Measurements from ENCODE around the gene FKBP8.

Gene FKBP8

DNA sequence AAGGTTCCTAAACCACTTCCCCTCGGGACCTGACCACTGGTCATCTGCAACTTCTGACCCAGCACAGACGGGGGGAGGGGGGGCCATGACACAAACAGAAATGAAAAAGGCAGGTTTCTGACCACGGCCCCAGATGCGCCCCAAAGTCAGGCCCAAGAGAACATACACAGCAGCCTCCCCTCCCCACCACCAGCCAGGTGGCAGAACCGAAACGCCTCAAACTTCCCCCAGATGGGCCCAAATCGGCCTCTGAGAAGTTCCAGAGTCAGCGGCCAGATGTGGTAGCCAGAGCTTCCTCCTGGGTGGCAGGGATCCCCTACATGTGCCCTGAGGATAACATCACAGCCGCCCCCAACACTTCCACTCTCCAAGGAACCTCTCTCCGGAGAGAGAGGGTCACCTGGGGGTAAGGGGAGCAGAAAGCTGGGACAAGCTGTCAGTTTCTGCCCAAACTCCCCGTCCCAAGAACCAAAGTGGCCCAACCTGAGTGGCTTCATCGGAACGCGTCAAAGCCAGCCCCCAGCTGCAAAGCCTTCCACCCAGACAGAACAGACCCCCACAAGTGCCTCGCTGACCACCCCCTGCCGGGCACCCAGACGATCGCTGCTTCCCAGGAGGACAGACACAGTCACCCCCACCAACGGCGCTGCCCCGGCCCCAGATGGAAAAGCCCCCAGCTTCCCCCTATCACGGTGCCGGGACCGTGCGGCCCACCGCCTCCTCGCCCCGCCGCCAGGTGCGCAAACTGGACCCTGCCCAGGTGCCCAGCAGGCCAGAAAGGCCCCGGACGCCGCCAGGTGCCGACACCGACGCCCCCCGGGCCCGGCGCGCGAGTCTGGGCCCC is 22.3 kb downstream of the FKBP8 start:
- no peaks in the 10 kb centered on the region for H3K9me3 Mint-ChIP-seq
- peak overlapping the region; percentile 81 for H3K4me3 Mint-ChIP-seq
- no peak for ATAC-seq
- peak overlapping the region; percentile 59 for H3K27ac Mint-ChIP-seq
- DNase-seq = peak; percentile 39
- H3K36me3 Mint-ChIP-seq (ENCODE audit: low read depth) = no peaks in the 10 kb centered on the region
- H3K27me3 Mint-ChIP-seq = no peaks in the 10 kb centered on the region
- peaks cover 27% of the 10 kb centered on the region for H3K4me1 Mint-ChIP-seq

DNA sequence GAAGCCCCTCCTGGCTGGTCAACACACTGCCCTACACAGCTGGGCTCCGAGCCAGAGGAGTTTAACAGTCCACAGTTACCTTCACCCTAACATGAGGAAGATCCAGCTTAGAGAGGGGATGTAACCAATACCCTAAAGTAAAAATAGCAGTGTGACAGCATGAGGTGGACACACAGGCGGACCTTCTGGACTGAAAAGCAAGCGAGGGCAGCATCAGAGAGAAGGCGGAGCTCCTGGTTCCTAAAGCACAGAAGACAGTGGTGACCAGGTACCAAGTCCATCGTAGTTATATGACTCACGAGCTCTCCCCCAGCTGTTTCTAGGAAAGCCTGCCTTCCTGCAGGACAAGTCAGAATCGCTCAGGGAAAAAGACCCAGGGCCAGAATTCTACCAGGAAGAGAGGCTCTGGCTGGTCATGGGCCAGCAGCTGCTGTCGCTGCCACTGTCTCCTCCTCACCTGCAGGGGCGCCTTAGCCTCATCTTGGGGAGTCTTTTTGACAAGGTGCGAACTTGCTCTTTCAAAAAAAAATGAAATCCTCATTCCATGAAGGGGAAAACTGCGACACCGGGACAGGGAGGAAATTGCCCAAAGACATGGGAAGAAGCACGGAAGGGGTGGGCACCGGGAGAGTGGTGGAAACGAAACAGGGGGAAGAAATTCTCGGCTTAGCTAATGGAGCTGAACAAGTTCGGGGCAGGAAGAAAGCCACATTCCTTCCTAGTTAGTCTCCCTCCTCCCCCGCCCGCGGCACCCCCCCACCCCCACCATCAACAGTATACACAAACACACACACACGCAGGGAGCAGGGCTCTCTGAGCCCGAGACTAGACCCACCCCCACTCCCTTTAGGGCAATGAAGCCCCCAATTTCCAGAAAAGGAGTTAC is 23.2 kb downstream of the FKBP8 start:
- Mint-ChIP-seq H3K4me3 (peak overlapping the region; percentile 81), H3K27ac (peak overlapping the region; percentile 59), H3K9me3 (no peaks in the 10 kb centered on the region), H3K36me3 (ENCODE audit: low read depth) (no peaks in the 10 kb centered on the region), H3K4me1 (peaks cover 32% of the 10 kb centered on the region), H3K27me3 (no peaks in the 10 kb centered on the region)
- ATAC-seq = no peak
- peak; percentile 60 for DNase-seq

DNA sequence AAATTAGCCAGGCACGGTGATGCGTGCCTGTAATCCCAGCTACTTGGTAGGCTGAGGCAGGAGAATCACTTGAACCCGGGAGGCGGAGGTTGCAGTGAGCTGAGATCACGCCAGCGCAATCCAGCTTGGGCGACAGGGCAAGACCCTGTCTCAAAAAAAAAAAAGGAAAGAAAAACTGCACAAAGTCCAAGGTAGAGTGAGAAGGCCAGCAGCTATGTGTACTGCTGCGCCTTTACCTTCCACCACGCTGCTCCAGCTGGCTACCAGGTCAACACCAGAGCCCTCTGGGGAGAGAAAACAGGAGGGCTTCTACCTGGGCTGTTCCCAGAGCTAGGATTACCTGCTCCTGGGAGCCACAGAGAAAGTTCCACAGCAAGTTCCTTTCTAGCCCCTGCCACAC is 24.7 kb downstream of the FKBP8 start:
- ATAC-seq (no peak), DNase-seq (no peak)
- no peaks in the 10 kb centered on the region for H3K36me3 Mint-ChIP-seq (ENCODE audit: low read depth)
- H3K4me1 Mint-ChIP-seq = peaks cover 40% of the 10 kb centered on the region
- H3K27me3 Mint-ChIP-seq = no peaks in the 10 kb centered on the region
- H3K4me3 Mint-ChIP-seq = no peak overlapping the region
- H3K27ac Mint-ChIP-seq = no peak overlapping the region
- no peaks in the 10 kb centered on the region for H3K9me3 Mint-ChIP-seq

- peaks cover 44% of the 10 kb centered on the region for H3K4me1 Mint-ChIP-seq
These were observed 25.8 kb downstream of the FKBP8 start for GRCh38 chr19:18517606-18518005.

GRCh38 chr19:18515959-18516358 is 27.4 kb downstream of the FKBP8 start:
- Mint-ChIP-seq H3K4me3 (no peak overlapping the region), H3K36me3 (ENCODE audit: low read depth) (no peaks in the 10 kb centered on the region), H3K4me1 (peaks cover 44% of the 10 kb centered on the region), H3K9me3 (no peaks in the 10 kb centered on the region), H3K27me3 (no peaks in the 10 kb centered on the region), H3K27ac (no peak overlapping the region)
- DNase-seq (no peak), ATAC-seq (no peak)

More at GRCh38 chr19:18517606-18518005, 25.8 kb downstream of the FKBP8 start:
- H3K27me3 Mint-ChIP-seq = no peaks in the 10 kb centered on the region
- H3K27ac Mint-ChIP-seq = no peak overlapping the region
- H3K4me3 Mint-ChIP-seq = no peak overlapping the region
- no peaks in the 10 kb centered on the region for H3K9me3 Mint-ChIP-seq
- no peak for ATAC-seq
- DNase-seq = no peak
- H3K36me3 Mint-ChIP-seq (ENCODE audit: low read depth) = no peaks in the 10 kb centered on the region

DNA sequence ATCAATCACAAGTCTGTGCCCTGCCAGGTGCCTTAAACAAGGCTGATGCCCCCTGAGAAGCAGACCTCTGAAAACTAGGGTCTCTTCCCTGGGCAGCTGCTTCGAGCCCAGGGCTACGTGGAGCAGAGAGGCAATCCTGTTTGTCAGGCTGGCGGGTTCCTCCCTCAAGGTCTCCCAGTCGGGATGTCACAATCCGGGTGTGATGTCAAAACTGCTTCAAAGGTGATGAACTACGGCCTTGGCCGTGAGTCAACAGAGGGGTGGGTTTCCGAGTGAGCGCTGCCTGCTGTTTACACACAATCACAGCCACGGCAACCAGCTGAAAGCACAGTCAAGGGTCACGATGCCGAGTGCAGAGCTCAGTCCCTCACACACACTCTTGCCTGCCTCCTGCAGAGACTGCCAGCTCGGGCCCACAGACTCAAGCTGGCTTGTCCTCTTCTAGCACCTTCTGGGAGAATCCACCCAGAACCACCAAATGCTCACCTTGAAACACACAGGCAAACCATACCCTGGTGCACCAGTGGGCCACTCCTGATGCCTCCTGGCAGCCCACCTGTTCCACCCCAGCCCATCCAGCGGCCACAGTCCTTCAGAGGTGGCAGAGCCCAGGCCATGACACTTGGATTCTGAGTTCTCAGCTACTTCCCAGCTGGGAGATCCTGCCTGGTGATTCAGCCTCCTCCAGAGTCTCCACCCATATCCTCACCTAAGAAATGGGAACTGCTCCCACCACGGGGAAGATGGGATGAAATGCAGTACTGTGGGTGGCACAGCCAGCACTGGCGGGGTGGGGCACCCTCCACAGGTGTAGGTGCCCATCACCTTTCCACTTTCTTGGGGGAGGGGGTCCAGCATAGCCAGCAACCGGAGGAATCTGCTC is 28.3 kb downstream of the FKBP8 start:
- H3K27me3 Mint-ChIP-seq = no peaks in the 10 kb centered on the region
- no peaks in the 10 kb centered on the region for H3K9me3 Mint-ChIP-seq
- no peak for DNase-seq
- H3K36me3 Mint-ChIP-seq (ENCODE audit: low read depth) = no peaks in the 10 kb centered on the region
- peaks cover 42% of the 10 kb centered on the region for H3K4me1 Mint-ChIP-seq
- no peak overlapping the region for H3K4me3 Mint-ChIP-seq
- H3K27ac Mint-ChIP-seq = no peak overlapping the region
- ATAC-seq = peak; percentile 39

DNA sequence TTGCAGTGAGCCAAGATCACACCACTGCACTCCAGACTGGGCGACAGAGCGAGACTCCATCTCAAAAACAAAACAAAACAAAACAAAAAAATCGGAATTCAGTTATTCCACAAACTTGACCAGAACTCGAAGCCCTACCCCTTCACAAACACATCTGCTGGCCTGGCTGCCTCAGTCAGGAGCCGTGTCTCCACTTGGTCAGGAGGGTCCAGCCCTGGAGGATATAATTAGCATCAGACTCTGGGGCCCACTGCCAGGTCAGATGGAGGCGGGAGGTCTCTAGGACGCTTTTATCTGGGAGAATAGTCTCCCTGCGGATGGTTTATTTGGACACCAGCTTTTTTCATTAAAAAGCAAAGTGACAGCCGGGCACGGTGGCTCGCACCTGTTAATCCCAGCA is 29.5 kb downstream of the FKBP8 start:
- Mint-ChIP-seq H3K9me3 (no peaks in the 10 kb centered on the region), H3K4me1 (peaks cover 43% of the 10 kb centered on the region), H3K4me3 (no peak overlapping the region)

GRCh38 chr19:18510216-18510615 is 33.2 kb downstream of the FKBP8 start:
- Mint-ChIP-seq H3K27ac (no peak overlapping the region), H3K4me3 (no peak overlapping the region), H3K27me3 (no peaks in the 10 kb centered on the region), H3K36me3 (ENCODE audit: low read depth) (no peaks in the 10 kb centered on the region), H3K9me3 (no peaks in the 10 kb centered on the region), H3K4me1 (peaks cover 57% of the 10 kb centered on the region)
- DNase-seq (no peak), ATAC-seq (no peak)

More for the DNA sequence above, 29.5 kb downstream of the FKBP8 start:
- H3K36me3 Mint-ChIP-seq (ENCODE audit: low read depth) = no peaks in the 10 kb centered on the region
- ATAC-seq = no peak
- DNase-seq = no peak
- H3K27ac Mint-ChIP-seq = no peak overlapping the region
- H3K27me3 Mint-ChIP-seq = no peaks in the 10 kb centered on the region

- H3K36me3 Mint-ChIP-seq (ENCODE audit: low read depth) = no peaks in the 10 kb centered on the region
These were observed 34.8 kb downstream of the FKBP8 start for GRCh38 chr19:18508585-18508984.

GRCh38 chr19:18507727-18508440 is 35.5 kb downstream of the FKBP8 start:
- Mint-ChIP-seq H3K36me3 (ENCODE audit: low read depth) (no peaks in the 10 kb centered on the region), H3K27ac (peak overlapping the region; percentile 83), H3K4me1 (peaks cover 66% of the 10 kb centered on the region), H3K4me3 (no peak overlapping the region), H3K9me3 (no peaks in the 10 kb centered on the region), H3K27me3 (no peaks in the 10 kb centered on the region)
- ATAC-seq = no peak
- no peak for DNase-seq

More at GRCh38 chr19:18508585-18508984, 34.8 kb downstream of the FKBP8 start:
- no peak for ATAC-seq
- peak overlapping the region; percentile 31 for H3K27ac Mint-ChIP-seq
- H3K27me3 Mint-ChIP-seq = no peaks in the 10 kb centered on the region
- H3K4me3 Mint-ChIP-seq = no peak overlapping the region
- no peaks in the 10 kb centered on the region for H3K9me3 Mint-ChIP-seq
- DNase-seq = no peak
- peaks cover 65% of the 10 kb centered on the region for H3K4me1 Mint-ChIP-seq

GRCh38 chr19:18507021-18507726 is 36.2 kb downstream of the FKBP8 start:
- Mint-ChIP-seq H3K27me3 (no peaks in the 10 kb centered on the region), H3K36me3 (ENCODE audit: low read depth) (no peaks in the 10 kb centered on the region), H3K9me3 (no peaks in the 10 kb centered on the region), H3K4me1 (peaks cover 72% of the 10 kb centered on the region), H3K4me3 (no peak overlapping the region), H3K27ac (peak overlapping the region; percentile 83)
- ATAC-seq (peak; percentile 12), DNase-seq (no peak)

GRCh38 chr19:18506101-18506930 is 37.1 kb downstream of the FKBP8 start:
- Mint-ChIP-seq H3K27ac (peak overlapping the region; percentile 83), H3K4me3 (no peak overlapping the region), H3K4me1 (peaks cover 78% of the 10 kb centered on the region), H3K36me3 (ENCODE audit: low read depth) (no peaks in the 10 kb centered on the region), H3K27me3 (no peaks in the 10 kb centered on the region), H3K9me3 (no peaks in the 10 kb centered on the region)
- ATAC-seq (no peak), DNase-seq (no peak)
